DND-41 (cell line): ENCODE results near the gene HSD17B14.

Source experiments
- ATAC-seq: fragments of 200-7000 bp; cut with Tn5 transposase; 3 replicates; pipeline ENCODE4 v1.9.1; 2021; ENCODE audit warnings: low read depth; ENCODE audit not compliant: insufficient read depth
- DNase-seq: peaks from one replicate; pipeline ENCODE4 v3.0.0-alpha.2; 2020
- H2AFZ ChIP-seq: 2 replicates; pipeline ENCODE4 v1.6.0; 2012; ENCODE audit warnings: low read depth, low read length
- H3K27ac ChIP-seq: 2 replicates; pipeline ENCODE4 v1.5.1; 2012; ENCODE audit warnings: low read length, inconsistent platforms
- H3K27me3 ChIP-seq: fragments of 200-600 bp; sonication (generic); 2 replicates; pipeline ENCODE4 v1.6.0; 2012; ENCODE audit warnings: low read length, mild to moderate bottlenecking, inconsistent platforms; ENCODE audit not compliant: insufficient read depth, poor library complexity
- H3K36me3 ChIP-seq: 2 replicates; pipeline ENCODE4 v1.5.1; 2012; ENCODE audit warnings: low read length, inconsistent platforms; ENCODE audit not compliant: insufficient read depth
- H3K4me1 ChIP-seq: 2 replicates; pipeline ENCODE4 v1.5.1; 2012; ENCODE audit warnings: mild to moderate bottlenecking, low read length; ENCODE audit not compliant: insufficient read depth
- H3K4me2 ChIP-seq: 2 replicates; pipeline ENCODE4 v1.6.0; 2012; ENCODE audit warnings: mild to moderate bottlenecking, moderate library complexity, low read length, inconsistent platforms; ENCODE audit not compliant: insufficient read depth
- H3K4me3 ChIP-seq, 2 experiments: fragments of 200-600 bp in 1 of 2; shearing (Covaris generic) in 1 of 2; 2 replicates each; pipeline ENCODE4 v1.5.1; 2012 to 2016; ENCODE audit warnings: inconsistent platforms in 2 of 2, low read length in 2 of 2, mild to moderate bottlenecking in 2 of 2, low read depth in 1 of 2, moderate library complexity in 1 of 2
- H3K79me2 ChIP-seq: 2 replicates; pipeline ENCODE4 v1.6.0; 2012; ENCODE audit warnings: low read length, inconsistent platforms; ENCODE audit not compliant: insufficient read depth
- H3K9ac ChIP-seq: 2 replicates; pipeline ENCODE4 v1.6.0; 2012; ENCODE audit warnings: low read depth, mild to moderate bottlenecking, inconsistent platforms, low read length, moderate library complexity
- H3K9me3 ChIP-seq: 2 replicates; pipeline ENCODE4 v1.5.1; 2012; ENCODE audit warnings: low read length, moderate library complexity, mild to moderate bottlenecking, inconsistent platforms; ENCODE audit not compliant: insufficient read depth, severe bottlenecking
- H4K20me1 ChIP-seq: 2 replicates; pipeline ENCODE4 v1.6.0; 2012; ENCODE audit warnings: low read length; ENCODE audit not compliant: insufficient read depth
- CTCF ChIP-seq: IDR thresholded peaks from 2 replicates; pipeline ENCODE4 v1.5.1; 2012; ENCODE audit warnings: borderline replicate concordance, low read length, moderate library complexity, mild to moderate bottlenecking; ENCODE audit not compliant: poor library complexity, severe bottlenecking; ENCODE audit errors: extremely low read depth
- EZH2 ChIP-seq: IDR thresholded peaks from 3 replicates; pipeline ENCODE4 v1.6.1; 2012; ENCODE audit warnings: borderline replicate concordance, low read depth, mild to moderate bottlenecking, moderate library complexity, low read length, inconsistent platforms; ENCODE audit not compliant: severe bottlenecking

Gene HSD17B14

GRCh38 chr19:48796298-48797083 is 39.8 kb downstream of the HSD17B14 start:
- H3K27ac ChIP-seq, result no peak overlapping the region
- H3K9ac ChIP-seq, result no peak overlapping the region
- H3K4me1 ChIP-seq, result peaks cover 24% of the 10 kb centered on the region
- no peak for TF ChIP-seq CTCF
- no peak for TF ChIP-seq EZH2
- H2AFZ ChIP-seq, result no peak overlapping the region
- H3K36me3 ChIP-seq, result 0 out of 2 replicates have a peak, but pooled peaks cover 12% of the 10 kb centered on the region
- DNase-seq (no peak), ATAC-seq (no peak)
- no peak overlapping the region for H3K4me3 ChIP-seq
- H3K4me2 ChIP-seq, result no peak overlapping the region
- no peaks in the 10 kb centered on the region for H4K20me1 ChIP-seq
- no peaks in the 10 kb centered on the region for H3K9me3 ChIP-seq
- H3K27me3 ChIP-seq, result no peaks in the 10 kb centered on the region
- no peaks in the 10 kb centered on the region for H3K79me2 ChIP-seq

- peak overlapping the region; percentile 25; the same call in 1 of the 2 replicates for H2AFZ ChIP-seq
- peaks cover 24% of the 10 kb centered on the region for H3K4me1 ChIP-seq
- H3K4me2 ChIP-seq, result no peak overlapping the region
- H3K4me3 ChIP-seq, result no peak overlapping the region
- no peak for TF ChIP-seq CTCF
- no peak for TF ChIP-seq EZH2
- no peaks in the 10 kb centered on the region for H3K27me3 ChIP-seq
- H3K9me3 ChIP-seq, result no peaks in the 10 kb centered on the region
- H4K20me1 ChIP-seq, result no peaks in the 10 kb centered on the region
- DNase-seq (no peak), ATAC-seq (no peak)
- H3K9ac ChIP-seq, result no peak overlapping the region
- no peaks in the 10 kb centered on the region for H3K79me2 ChIP-seq
- H3K36me3 ChIP-seq, result 0 out of 2 replicates have a peak, but pooled peaks cover 12% of the 10 kb centered on the region
- H3K27ac ChIP-seq, result no peak overlapping the region
Measured at GRCh38 chr19:48795685-48796070, 40.6 kb downstream of the HSD17B14 start.

GRCh38 chr19:48795055-48795684 is 41.1 kb downstream of the HSD17B14 start:
- no peaks in the 10 kb centered on the region for H3K27me3 ChIP-seq
- TF ChIP-seq EZH2 (no peak), CTCF (peak; percentile 93)
- H3K4me1 ChIP-seq, result peaks cover 24% of the 10 kb centered on the region
- H3K4me3 ChIP-seq, result peak overlapping the region; percentile 23 to 78; a peak in 3 of 4 replicates
- no peaks in the 10 kb centered on the region for H4K20me1 ChIP-seq
- no peaks in the 10 kb centered on the region for H3K9me3 ChIP-seq
- 0 out of 2 replicates have a peak, but pooled peaks cover 12% of the 10 kb centered on the region for H3K36me3 ChIP-seq
- peak overlapping the region; percentile 82 for H3K4me2 ChIP-seq
- DNase-seq (peak; percentile 91), ATAC-seq (peak; percentile 99)
- H3K27ac ChIP-seq, result peak overlapping the region; percentile 76
- peak overlapping the region; percentile 51 for H3K9ac ChIP-seq
- H2AFZ ChIP-seq, result peak overlapping the region; percentile 87
- no peaks in the 10 kb centered on the region for H3K79me2 ChIP-seq
